Testis (tissue), 3 donors: Measurements from ENCODE around the gene H2BK1. TPM values are rescaled to one million over a fixed set of nuclear protein-coding genes. Genes with fewer than 3 reads are reported as not detected.

Experiments
- DNase-seq: peaks from one replicate; pipeline ENCODE4 v3.0.0-alpha.2; 2019
- H3K27ac ChIP-seq, 2 donors: fragments of 200-600 bp; sonication (generic); one replicate each; pipeline ENCODE4 v1.5.1; 2019
- H3K27me3 ChIP-seq: fragments of 200-600 bp; sonication (generic); one replicate; pipeline ENCODE4 v1.5.1; 2019
- H3K36me3 ChIP-seq: fragments of 200-600 bp; sonication (generic); one replicate; pipeline ENCODE4 v1.5.1; 2017; ENCODE audit warnings: low read depth; ENCODE audit errors: missing control alignments
- H3K4me1 ChIP-seq: fragments of 200-600 bp; sonication (generic); one replicate; pipeline ENCODE4 v1.5.1; 2019
- H3K4me3 ChIP-seq, 2 donors: fragments of 200-600 bp; sonication (generic); one replicate each; pipeline ENCODE4 v1.5.1; 2017 to 2019
- H3K9me3 ChIP-seq: fragments of 200-600 bp; sonication (generic); one replicate; pipeline ENCODE4 v1.5.1; 2017
- CTCF ChIP-seq, 3 experiments: fragments of 450-650 bp in 2 of 3; fragments of 200-600 bp in 1 of 3; sonication (generic) in 1 of 3; IDR thresholded peaks; one replicate each; pipeline ENCODE4 v1.5.1; 2016 to 2019; ENCODE audit warnings: antibody characterized with exemption in 3 of 3, mild to moderate bottlenecking in 2 of 3, moderate library complexity in 1 of 3
- POLR2A ChIP-seq: fragments of 450-650 bp; IDR thresholded peaks from one replicate; pipeline ENCODE4 v1.6.1; 2017; ENCODE audit warnings: antibody characterized with exemption, mild to moderate bottlenecking, moderate library complexity
- WGBS, 2 donors: methylation state at CpG; one replicate each; pipeline ENCODE4 v1.1.5; 2018; 5-methylcytosine and 5-hydroxymethylcytosine counted together
- intact Hi-C: fragments of 100-400 bp; cut with DNase I; formaldehyde crosslinking; loops from one replicate; pipeline ENCODE4 v1.15.1; 2023; ENCODE audit warnings: low total_unique reads
- polyA plus RNA-seq: library from polyadenylated mRNA; stranded (reverse); fragments of 350-450 nt; fragmentation: Illumina TruSeq; extraction: RNeasy Lipid Tissue Mini Kit (QIAGEN cat#74804); gene quantifications from one replicate; pipeline ENCODE4 v1.2.3, GENCODE V29; 2014; ENCODE audit warnings: low read depth, low replicate concordance; ENCODE audit not compliant: insufficient read depth
- total RNA-seq, 2 donors: library from RNA; depleted of rRNA; stranded (reverse); fragments of >200 nt; gene quantifications; one replicate each; pipeline ENCODE4 v1.2.3, GENCODE V29; 2016

The H2BK1 gene
- total and polyA plus RNA-seq, 3 donors from 2014 or later, result not detected

GRCh38 chr7:151176401-151176800 is 33.9 kb downstream of the H2BK1 start:
- Histone ChIP-seq H3K9me3 (no peaks in the 10 kb centered on the region), H3K4me3 (no peak overlapping the region), H3K4me1 (no peaks in the 10 kb centered on the region), H3K27me3 (no peaks in the 10 kb centered on the region), H3K27ac (no peak overlapping the region), H3K36me3 (no peaks in the 10 kb centered on the region)
- TF ChIP-seq CTCF (IDR thresholded peaks at IDR 0.05) (no peak), POLR2A (no peak)
- intact Hi-C loops, result loop anchor here (10.0 kb wide), 1 partner anchor 52 kb away; no protein-coding TSS in a partner anchor
- WGBS, 2 donors, result 71 to 77% methylated on average over 6 to 9 of the region's 9 CpGs
- DNase-seq, result no peak

GRCh38 chr7:151175793-151176311 is 34.4 kb downstream of the H2BK1 start:
- Histone ChIP-seq H3K36me3 (no peaks in the 10 kb centered on the region), H3K4me3 (no peak overlapping the region), H3K27ac (no peak overlapping the region), H3K9me3 (no peaks in the 10 kb centered on the region), H3K27me3 (no peaks in the 10 kb centered on the region), H3K4me1 (no peaks in the 10 kb centered on the region)
- WGBS, 2 donors, result 57 to 58% methylated on average over 22 to 23 of the region's 23 CpGs
- DNase-seq, result no peak
- intact Hi-C loops, result loop anchor here (10.0 kb wide), 1 partner anchor 51 kb away; no protein-coding TSS in a partner anchor
- no peak for TF ChIP-seq CTCF (IDR thresholded peaks at IDR 0.05)
- no peak for TF ChIP-seq POLR2A

GRCh38 chr7:151175047-151175792 is 35.1 kb downstream of the H2BK1 start:
- H3K4me3 ChIP-seq, result no peak overlapping the region
- no peak for DNase-seq
- TF ChIP-seq POLR2A, result no peak
- TF ChIP-seq CTCF (IDR thresholded peaks at IDR 0.05), result no peak
- WGBS, 2 donors, result 49 to 59% methylated on average over 15 to 16 of the region's 16 CpGs
- H3K4me1 ChIP-seq, result no peaks in the 10 kb centered on the region
- H3K27me3 ChIP-seq, result no peaks in the 10 kb centered on the region
- intact Hi-C loops, result loop anchor here (10.0 kb wide), 1 partner anchor 50 kb away; no protein-coding TSS in a partner anchor
- no peak overlapping the region for H3K27ac ChIP-seq
- H3K36me3 ChIP-seq, result no peaks in the 10 kb centered on the region
- H3K9me3 ChIP-seq, result no peaks in the 10 kb centered on the region

GRCh38 chr7:151174246-151175046 is 35.8 kb downstream of the H2BK1 start:
- peak; percentile 83 for DNase-seq
- Histone ChIP-seq H3K9me3 (no peaks in the 10 kb centered on the region), H3K4me1 (no peaks in the 10 kb centered on the region), H3K4me3 (peak overlapping the region; percentile 32 to 56), H3K36me3 (no peaks in the 10 kb centered on the region), H3K27me3 (no peaks in the 10 kb centered on the region), H3K27ac (no peak overlapping the region)
- 47 to 53% methylated on average over 33 to 77 of the region's 77 CpGs for WGBS, 2 donors
- intact Hi-C loops, result loop anchor here (10.0 kb wide), 1 partner anchor 50 kb away; no protein-coding TSS in a partner anchor
- TF ChIP-seq POLR2A (no peak), CTCF (IDR thresholded peaks at IDR 0.05) (peak in 1 of 3 experiments; percentile 10)
